Measurements from ENCODE around the gene OPHN1.

DNA sequence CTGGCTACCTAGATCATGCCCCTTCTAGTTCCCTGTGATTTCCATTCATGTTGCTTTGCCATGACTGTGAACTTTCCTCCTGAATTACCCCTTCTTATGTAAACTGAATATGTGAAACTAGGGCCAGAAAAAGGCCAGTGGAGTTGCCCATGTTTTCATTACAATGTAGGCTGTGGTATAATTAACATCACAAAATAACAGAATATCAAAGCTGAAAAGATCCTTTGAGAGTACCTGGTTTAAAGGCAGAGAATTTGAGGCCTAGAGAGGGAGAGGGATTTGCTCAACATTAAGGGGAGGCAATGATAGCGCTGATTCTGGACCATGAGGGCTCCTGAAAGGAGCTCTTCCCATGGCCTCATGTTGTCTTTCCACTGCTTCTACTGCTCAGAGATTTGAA lies 392.2 kb downstream of the OPHN1 start:
- TF ChIP-seq, protein P1, sequence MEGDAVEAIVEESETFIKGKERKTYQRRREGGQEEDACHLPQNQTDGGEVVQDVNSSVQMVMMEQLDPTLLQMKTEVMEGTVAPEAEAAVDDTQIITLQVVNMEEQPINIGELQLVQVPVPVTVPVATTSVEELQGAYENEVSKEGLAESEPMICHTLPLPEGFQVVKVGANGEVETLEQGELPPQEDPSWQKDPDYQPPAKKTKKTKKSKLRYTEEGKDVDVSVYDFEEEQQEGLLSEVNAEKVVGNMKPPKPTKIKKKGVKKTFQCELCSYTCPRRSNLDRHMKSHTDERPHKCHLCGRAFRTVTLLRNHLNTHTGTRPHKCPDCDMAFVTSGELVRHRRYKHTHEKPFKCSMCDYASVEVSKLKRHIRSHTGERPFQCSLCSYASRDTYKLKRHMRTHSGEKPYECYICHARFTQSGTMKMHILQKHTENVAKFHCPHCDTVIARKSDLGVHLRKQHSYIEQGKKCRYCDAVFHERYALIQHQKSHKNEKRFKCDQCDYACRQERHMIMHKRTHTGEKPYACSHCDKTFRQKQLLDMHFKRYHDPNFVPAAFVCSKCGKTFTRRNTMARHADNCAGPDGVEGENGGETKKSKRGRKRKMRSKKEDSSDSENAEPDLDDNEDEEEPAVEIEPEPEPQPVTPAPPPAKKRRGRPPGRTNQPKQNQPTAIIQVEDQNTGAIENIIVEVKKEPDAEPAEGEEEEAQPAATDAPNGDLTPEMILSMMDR (conservative IDR thresholded peaks at IDR 0.05 in 1 of 2, IDR thresholded peaks at IDR 0.05 in 1 of 2; ENCODE audit: low read depth in 1 of 2, low read length in 2 of 2) = no peak
- no peak for TF ChIP-seq EZH2 (IDR thresholded peaks at IDR 0.05; ENCODE audit: low read length, missing control alignments)

All from fibroblast of lung (primary cell).